ENCODE results near the gene ERVMER34-1.

- TF ChIP-seq POLR2A (IDR thresholded peaks at IDR 0.05) (no peak), CTCF (IDR thresholded peaks at IDR 0.05) (no peak)
These were observed 2.8 kb downstream of the ERVMER34-1 start for GRCh38 chr4:52748432-52748831.
